Measurements from ENCODE around the gene PKD1L1.

GRCh38 chr7:47938574-47939165, 9.6 kb downstream of the PKD1L1 start:
- TF ChIP-seq POLR2A (IDR thresholded peaks at IDR 0.05; ENCODE audit: borderline replicate concordance, extremely low read depth, insufficient read depth, insufficient read length) (no peak), SP1 (IDR thresholded peaks at IDR 0.05; ENCODE audit: low read depth) (no peak), CEBPB (IDR thresholded peaks at IDR 0.05; ENCODE audit: low read depth) (no peak), SIN3A (IDR thresholded peaks at IDR 0.05; ENCODE audit: low read depth) (no peak), RAD21 (IDR thresholded peaks at IDR 0.05; ENCODE audit: low read depth) (peak; percentile 43)
- TF ChIP-seq, protein P1, sequence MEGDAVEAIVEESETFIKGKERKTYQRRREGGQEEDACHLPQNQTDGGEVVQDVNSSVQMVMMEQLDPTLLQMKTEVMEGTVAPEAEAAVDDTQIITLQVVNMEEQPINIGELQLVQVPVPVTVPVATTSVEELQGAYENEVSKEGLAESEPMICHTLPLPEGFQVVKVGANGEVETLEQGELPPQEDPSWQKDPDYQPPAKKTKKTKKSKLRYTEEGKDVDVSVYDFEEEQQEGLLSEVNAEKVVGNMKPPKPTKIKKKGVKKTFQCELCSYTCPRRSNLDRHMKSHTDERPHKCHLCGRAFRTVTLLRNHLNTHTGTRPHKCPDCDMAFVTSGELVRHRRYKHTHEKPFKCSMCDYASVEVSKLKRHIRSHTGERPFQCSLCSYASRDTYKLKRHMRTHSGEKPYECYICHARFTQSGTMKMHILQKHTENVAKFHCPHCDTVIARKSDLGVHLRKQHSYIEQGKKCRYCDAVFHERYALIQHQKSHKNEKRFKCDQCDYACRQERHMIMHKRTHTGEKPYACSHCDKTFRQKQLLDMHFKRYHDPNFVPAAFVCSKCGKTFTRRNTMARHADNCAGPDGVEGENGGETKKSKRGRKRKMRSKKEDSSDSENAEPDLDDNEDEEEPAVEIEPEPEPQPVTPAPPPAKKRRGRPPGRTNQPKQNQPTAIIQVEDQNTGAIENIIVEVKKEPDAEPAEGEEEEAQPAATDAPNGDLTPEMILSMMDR (IDR thresholded peaks at IDR 0.05 in 2 of 3, conservative IDR thresholded peaks at IDR 0.05 in 1 of 3; ENCODE audit: borderline replicate concordance in 1 of 3, insufficient read depth in 1 of 3, low read depth in 2 of 3, low read length in 2 of 3): 0 out of 6 replicates have a peak, but pooled peaks of 2 of the 3 experiments have one; percentile 10 to 14

Data from HCT116 (cell line).